ENCODE measurements around the gene GLCE.
"Not testable (repeated sequence)": the region's sequence is repeated elsewhere in the genome, so short reads cannot be mapped to it uniquely, and the experiment has no call there.

The GLCE gene

DNA sequence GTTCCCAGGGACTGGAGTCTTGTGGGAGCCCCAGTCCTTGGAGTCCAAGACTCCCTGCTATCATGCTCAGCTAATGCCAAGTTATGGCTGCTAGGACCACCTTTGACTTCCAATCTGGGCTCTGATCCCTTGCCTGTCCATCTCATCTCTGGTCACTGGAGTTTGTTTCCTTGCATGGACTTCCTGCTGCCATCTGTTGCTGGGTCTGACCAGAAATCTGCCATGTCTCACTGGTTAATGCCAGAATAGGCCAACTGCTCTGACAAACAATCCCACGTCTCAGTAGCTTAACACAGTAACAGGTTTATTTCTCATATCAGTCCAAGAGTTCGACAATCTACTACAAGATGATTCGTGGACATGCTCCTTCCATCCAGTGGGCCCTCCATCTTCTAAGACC, 10.1 kb upstream of the GLCE start:
- no peak overlapping the region for H3K4me2 ChIP-seq (ENCODE audit: insufficient read depth, low read length, poor library complexity, severe bottlenecking)
- H3K36me3 ChIP-seq (replicated peaks in 1 of 2; ENCODE audit: control insufficient read depth in 2 of 2, insufficient read depth in 2 of 2, low read length in 2 of 2): no peaks in the 10 kb centered on the region
- no peak overlapping the region for H2AK5ac ChIP-seq (ENCODE audit: low read depth, low read length)
- no peak overlapping the region for H3K27ac ChIP-seq (replicated peaks; ENCODE audit: low read length)
- no peak overlapping the region for H2BK120ac ChIP-seq (ENCODE audit: low read depth, low read length)
- no peak overlapping the region for H2AFZ ChIP-seq (ENCODE audit: low read length)
- H2BK12ac ChIP-seq (ENCODE audit: low read length): no peak overlapping the region
- no peak overlapping the region for H3K4me3 ChIP-seq (ENCODE audit: low read length in 2 of 2)
- no peaks in the 10 kb centered on the region for H3K9me3 ChIP-seq (replicated peaks in 1 of 2; ENCODE audit: control insufficient read depth in 2 of 2, insufficient read depth in 1 of 2, low read depth in 1 of 2, low read length in 2 of 2)
- H3K23ac ChIP-seq (ENCODE audit: low read depth, low read length, poor library complexity): no peak overlapping the region
- no peak overlapping the region for H4K8ac ChIP-seq (ENCODE audit: low read depth, low read length)
- H3K4ac ChIP-seq (ENCODE audit: low read length): no peak overlapping the region
- H2BK5ac ChIP-seq (ENCODE audit: low read length): no peak overlapping the region
- H3K27me3 ChIP-seq (ENCODE audit: control insufficient read depth in 3 of 3, insufficient read depth in 3 of 3, low read depth in 1 of 3, low read length in 3 of 3): peaks cover 0 to 32% (median 3%) of the 10 kb centered on the region in 3 experiments
- H3K79me1 ChIP-seq (ENCODE audit: low read depth, low read length): no peaks in the 10 kb centered on the region
- peaks cover 0 to 3% of the 10 kb centered on the region in 2 donors for H3K4me1 ChIP-seq (ENCODE audit: control insufficient read depth in 2 of 2, insufficient read depth in 1 of 2, low read depth in 1 of 2, low read length in 2 of 2)
- DNase-seq (ENCODE audit: low spot score): no peak
- no peak overlapping the region for H4K91ac ChIP-seq (ENCODE audit: low read depth, low read length, poor library complexity)
- no peak overlapping the region for H3K18ac ChIP-seq (ENCODE audit: low read length)
- WGBS, 2 donors (ENCODE audit: extremely low coverage in 2 of 2, insufficient read length in 2 of 2, insufficient replicate concordance in 1 of 2): no CpG with 5 or more reads among the region's 3 CpGs
- H3K14ac ChIP-seq (ENCODE audit: low read length): no peak overlapping the region
- H2BK15ac ChIP-seq (ENCODE audit: low read length): no peak overlapping the region
- H3K9ac ChIP-seq (ENCODE audit: low read depth, low read length, poor library complexity): no peak overlapping the region

GRCh38 chr15:69150841-69151240, 9.6 kb upstream of the GLCE start:
- Histone ChIP-seq H2AFZ (ENCODE audit: low read length) (no peak overlapping the region), H3K4me1 (ENCODE audit: control insufficient read depth in 2 of 2, insufficient read depth in 1 of 2, low read depth in 1 of 2, low read length in 2 of 2) (peaks cover 0 to 3% of the 10 kb centered on the region in 2 donors), H2BK120ac (ENCODE audit: low read depth, low read length) (no peak overlapping the region), H3K9ac (ENCODE audit: low read depth, low read length, poor library complexity) (no peak overlapping the region), H3K4me3 (ENCODE audit: low read length in 2 of 2) (no peak overlapping the region), H2BK12ac (ENCODE audit: low read length) (no peak overlapping the region), H3K36me3 (replicated peaks in 1 of 2; ENCODE audit: control insufficient read depth in 2 of 2, insufficient read depth in 2 of 2, low read length in 2 of 2) (no peaks in the 10 kb centered on the region), H3K9me3 (replicated peaks in 1 of 2; ENCODE audit: control insufficient read depth in 2 of 2, insufficient read depth in 1 of 2, low read depth in 1 of 2, low read length in 2 of 2) (no peaks in the 10 kb centered on the region), H2BK5ac (ENCODE audit: low read length) (no peak overlapping the region), H4K91ac (ENCODE audit: low read depth, low read length, poor library complexity) (no peak overlapping the region), H4K8ac (ENCODE audit: low read depth, low read length) (no peak overlapping the region), H3K27ac (replicated peaks; ENCODE audit: low read length) (no peak overlapping the region), H3K4ac (ENCODE audit: low read length) (no peak overlapping the region), H3K18ac (ENCODE audit: low read length) (no peak overlapping the region), H2AK5ac (ENCODE audit: low read depth, low read length) (no peak overlapping the region), H3K4me2 (ENCODE audit: insufficient read depth, low read length, poor library complexity, severe bottlenecking) (no peak overlapping the region), H3K79me1 (ENCODE audit: low read depth, low read length) (no peaks in the 10 kb centered on the region), H3K27me3 (ENCODE audit: control insufficient read depth in 3 of 3, insufficient read depth in 3 of 3, low read depth in 1 of 3, low read length in 3 of 3) (peaks cover 0 to 31% (median 3%) of the 10 kb centered on the region in 3 experiments), H3K14ac (ENCODE audit: low read length) (no peak overlapping the region), H2BK15ac (ENCODE audit: low read length) (no peak overlapping the region), H3K23ac (ENCODE audit: low read depth, low read length, poor library complexity) (no peak overlapping the region)
- no CpG with 5 or more reads among the region's 2 CpGs for WGBS, 2 donors (ENCODE audit: extremely low coverage in 2 of 2, insufficient read length in 2 of 2, insufficient replicate concordance in 1 of 2)
- no peak for DNase-seq (ENCODE audit: low spot score)

DNA sequence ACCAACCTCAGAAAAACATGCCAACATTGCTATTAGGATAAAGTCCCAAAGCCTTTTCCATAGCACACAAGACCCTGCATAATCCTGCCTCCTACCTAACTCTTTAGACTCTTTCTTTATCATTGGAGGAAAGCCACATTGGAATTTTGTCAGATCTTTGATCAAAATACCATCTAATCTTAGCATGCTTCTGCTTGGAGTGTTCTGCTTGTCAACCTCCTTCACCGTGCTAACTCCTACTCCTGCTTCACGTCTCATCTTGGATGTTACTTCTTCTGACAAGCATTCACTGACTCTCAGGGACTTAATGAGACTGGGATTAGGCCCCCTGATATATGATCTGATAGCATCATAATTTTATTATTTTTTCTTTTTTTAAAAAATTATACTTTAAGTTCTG, 7.4 kb upstream of the GLCE start:
- no peaks in the 10 kb centered on the region for H3K4me1 ChIP-seq (ENCODE audit: control insufficient read depth in 2 of 2, insufficient read depth in 1 of 2, low read depth in 1 of 2, low read length in 2 of 2)

DNA sequence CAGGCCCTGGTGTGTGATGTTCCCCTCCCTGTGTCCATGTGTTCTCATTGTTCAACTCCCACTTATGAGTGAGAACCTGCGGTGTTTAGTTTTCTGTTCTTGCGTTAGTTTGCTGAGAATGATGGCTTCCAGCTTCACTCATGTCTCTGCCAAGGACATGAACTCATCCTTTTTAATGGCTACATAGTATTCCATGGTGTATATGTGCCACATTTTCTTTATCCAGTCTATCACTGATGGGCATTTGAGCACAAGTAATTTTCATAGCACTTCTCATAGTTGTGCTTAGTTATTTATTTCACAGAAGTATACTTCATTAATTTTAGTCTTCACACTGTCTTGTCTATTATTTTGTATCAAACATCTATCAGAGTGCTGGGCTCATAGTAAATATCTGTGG, 6.8 kb upstream of the GLCE start:
- peaks cover 0 to 47% (median 3%) of the 10 kb centered on the region in 3 experiments for H3K27me3 ChIP-seq (ENCODE audit: control insufficient read depth in 3 of 3, insufficient read depth in 3 of 3, low read depth in 1 of 3, low read length in 3 of 3)
- H2BK5ac ChIP-seq (ENCODE audit: low read length); H3K14ac ChIP-seq (ENCODE audit: low read length); H3K23ac ChIP-seq (ENCODE audit: low read depth, low read length, poor library complexity); H2AFZ ChIP-seq (ENCODE audit: low read length); H3K36me3 ChIP-seq (replicated peaks in 1 of 2; ENCODE audit: control insufficient read depth in 2 of 2, insufficient read depth in 2 of 2, low read length in 2 of 2); H3K9me3 ChIP-seq (replicated peaks in 1 of 2; ENCODE audit: control insufficient read depth in 2 of 2, insufficient read depth in 1 of 2, low read depth in 1 of 2, low read length in 2 of 2); H3K4me3 ChIP-seq (ENCODE audit: low read length in 2 of 2); H4K91ac ChIP-seq (ENCODE audit: low read depth, low read length, poor library complexity); H3K4me1 ChIP-seq (ENCODE audit: control insufficient read depth in 2 of 2, insufficient read depth in 1 of 2, low read depth in 1 of 2, low read length in 2 of 2); H3K9ac ChIP-seq (ENCODE audit: low read depth, low read length, poor library complexity); H2BK15ac ChIP-seq (ENCODE audit: low read length); H3K18ac ChIP-seq (ENCODE audit: low read length); H2AK5ac ChIP-seq (ENCODE audit: low read depth, low read length); H3K4ac ChIP-seq (ENCODE audit: low read length); H2BK12ac ChIP-seq (ENCODE audit: low read length); H3K79me1 ChIP-seq (ENCODE audit: low read depth, low read length); H3K27ac ChIP-seq (replicated peaks; ENCODE audit: low read length); H2BK120ac ChIP-seq (ENCODE audit: low read depth, low read length); DNase-seq (ENCODE audit: low spot score); H3K4me2 ChIP-seq (ENCODE audit: insufficient read depth, low read length, poor library complexity, severe bottlenecking); H4K8ac ChIP-seq (ENCODE audit: low read depth, low read length): not testable (repeated sequence)
- WGBS, 2 donors (ENCODE audit: extremely low coverage in 2 of 2, insufficient read length in 2 of 2, insufficient replicate concordance in 1 of 2): no CpG with 5 or more reads among the region's 2 CpGs

More for the DNA sequence above, 7.4 kb upstream of the GLCE start:
- Histone ChIP-seq H3K4me2 (ENCODE audit: insufficient read depth, low read length, poor library complexity, severe bottlenecking) (no peak overlapping the region), H2BK120ac (ENCODE audit: low read depth, low read length) (no peak overlapping the region), H3K14ac (ENCODE audit: low read length) (no peak overlapping the region), H3K9me3 (replicated peaks in 1 of 2; ENCODE audit: control insufficient read depth in 2 of 2, insufficient read depth in 1 of 2, low read depth in 1 of 2, low read length in 2 of 2) (no peaks in the 10 kb centered on the region), H3K27ac (replicated peaks; ENCODE audit: low read length) (no peak overlapping the region), H2BK15ac (ENCODE audit: low read length) (no peak overlapping the region), H3K9ac (ENCODE audit: low read depth, low read length, poor library complexity) (no peak overlapping the region), H3K23ac (ENCODE audit: low read depth, low read length, poor library complexity) (no peak overlapping the region), H3K4ac (ENCODE audit: low read length) (no peak overlapping the region), H2BK12ac (ENCODE audit: low read length) (no peak overlapping the region), H2AK5ac (ENCODE audit: low read depth, low read length) (no peak overlapping the region), H3K27me3 (ENCODE audit: control insufficient read depth in 3 of 3, insufficient read depth in 3 of 3, low read depth in 1 of 3, low read length in 3 of 3) (peaks cover 0 to 42% (median 3%) of the 10 kb centered on the region in 3 experiments), H3K18ac (ENCODE audit: low read length) (no peak overlapping the region), H3K36me3 (replicated peaks in 1 of 2; ENCODE audit: control insufficient read depth in 2 of 2, insufficient read depth in 2 of 2, low read length in 2 of 2) (no peaks in the 10 kb centered on the region), H4K91ac (ENCODE audit: low read depth, low read length, poor library complexity) (no peak overlapping the region), H3K4me3 (ENCODE audit: low read length in 2 of 2) (no peak overlapping the region), H2BK5ac (ENCODE audit: low read length) (no peak overlapping the region), H4K8ac (ENCODE audit: low read depth, low read length) (no peak overlapping the region), H2AFZ (ENCODE audit: low read length) (no peak overlapping the region), H3K79me1 (ENCODE audit: low read depth, low read length) (no peaks in the 10 kb centered on the region)
- no peak for DNase-seq (ENCODE audit: low spot score)
- no CpG with 5 or more reads among the region's 2 CpGs for WGBS, 2 donors (ENCODE audit: extremely low coverage in 2 of 2, insufficient read length in 2 of 2, insufficient replicate concordance in 1 of 2)

All from neuronal stem cell (in vitro differentiated cells).